A673 (cell line): ENCODE data around the gene ABCG1. TPM values are rescaled to one million over a fixed set of nuclear protein-coding genes. Genes with fewer than 3 reads are reported as not detected.

Source experiments
- BruUV-seq: library from RNA; stranded (reverse); fragments of 400-500 nt; replicated peaks from 2 replicates; lab custom pipeline; 2021; lab: Mats Ljungman, UMichigan
- CTCF ChIA-PET: fragments of 300-600 bp; sonication (Branson Sonifier 250); formaldehyde crosslinking; loops from one replicate; lab custom pipeline; 2022; ENCODE audit warnings: antibody characterized with exemption; lab: Charles Lee
- POLR2A ChIA-PET: fragments of 300-600 bp; sonication (Branson Sonifier 250); formaldehyde crosslinking; loops from one replicate; lab custom pipeline; 2022; ENCODE audit warnings: antibody characterized with exemption; ENCODE audit not compliant: low non-redundant PET; lab: Charles Lee
- DNase-seq: peaks from one replicate; pipeline ENCODE4 v3.0.0-alpha.2; 2015; ENCODE audit warnings: low spot score
- H3K27ac ChIP-seq: fragments of 200-600 bp; sonication (generic); 2 replicates; pipeline ENCODE4 v1.5.1; 2016; ENCODE audit warnings: mixed run types, low read depth, mild to moderate bottlenecking, mixed read lengths, antibody characterized with exemption, low read length; ENCODE audit not compliant: poor library complexity, severe bottlenecking
- H3K27me3 ChIP-seq: fragments of 200-600 bp; sonication (generic); replicated peaks from 2 replicates; pipeline ENCODE4 v1.6.1; 2017; ENCODE audit warnings: mixed run types, low read depth, mild to moderate bottlenecking, mixed read lengths, antibody characterized with exemption, low read length; ENCODE audit not compliant: insufficient read depth, poor library complexity
- H3K36me3 ChIP-seq: fragments of 200-600 bp; sonication (generic); 2 replicates; pipeline ENCODE4 v1.6.1; 2016; ENCODE audit warnings: mixed run types, mild to moderate bottlenecking, mixed read lengths, antibody characterized with exemption, low read length; ENCODE audit not compliant: insufficient read depth, poor library complexity, severe bottlenecking
- H3K4me1 ChIP-seq: fragments of 200-600 bp; sonication (generic); 2 replicates; pipeline ENCODE4 v1.6.1; 2017; ENCODE audit warnings: mixed run types, mild to moderate bottlenecking, mixed read lengths, antibody characterized with exemption, low read length; ENCODE audit not compliant: insufficient read depth, poor library complexity, severe bottlenecking
- H3K4me3 ChIP-seq: fragments of 200-600 bp; sonication (generic); 2 replicates; pipeline ENCODE4 v1.5.1; 2016; ENCODE audit warnings: low read depth, mixed run types, mild to moderate bottlenecking, mixed read lengths, low read length; ENCODE audit not compliant: poor library complexity, severe bottlenecking
- H3K9me3 ChIP-seq: fragments of 200-600 bp; sonication (generic); 2 replicates; pipeline ENCODE4 v1.6.1; 2016; ENCODE audit warnings: mixed run types, low read depth, mild to moderate bottlenecking, mixed read lengths, antibody characterized with exemption, low read length; ENCODE audit not compliant: poor library complexity, severe bottlenecking
- CTCF ChIP-seq: fragments of 300-800, 200-600 bp; sonication (generic); conservative IDR thresholded peaks from 2 replicates; pipeline ENCODE4 v1.5.1; 2017; ENCODE audit warnings: low read depth, mild to moderate bottlenecking, antibody characterized with exemption, low read length, moderate library complexity, mixed read lengths
- EZH2 ChIP-seq: fragments of 200-600 bp; sonication (generic); IDR thresholded peaks from 2 replicates; pipeline ENCODE4 v1.6.1; 2017; ENCODE audit warnings: borderline replicate concordance, low read depth, mild to moderate bottlenecking, mixed read lengths, antibody characterized with exemption, low read length; ENCODE audit not compliant: poor library complexity, severe bottlenecking
- intact Hi-C: fragments of 100-400 bp; cut with micrococcal nuclease; formaldehyde crosslinking; loops from one replicate; pipeline ENCODE4 v1.10.0; 2022; ENCODE audit not compliant: unreplicated experiment
- total RNA-seq: library from RNA; stranded (reverse); gene quantifications from 2 replicates; pipeline ENCODE4 v1.2.3, GENCODE V29; 2021

Gene ABCG1
- total RNA-seq, 1 experiment from 2014 or later, result 3.4 TPM

- H3K4me3 ChIP-seq, result no peak overlapping the region
- CTCF ChIA-PET, result no interaction called here
- no TSS peak for BruUV-seq
Observed at GRCh38 chr21:42300956-42301355, 82.0 kb downstream of the ABCG1 start.

GRCh38 chr21:42301371-42302075 is 82.6 kb downstream of the ABCG1 start:
- CTCF ChIA-PET, result no interaction called here
- intact Hi-C loops, result no loop called here
- no peak for DNase-seq
- no TSS peak for BruUV-seq
- Histone ChIP-seq H3K27me3 (no peaks in the 10 kb centered on the region), H3K4me3 (no peak overlapping the region), H3K9me3 (no peaks in the 10 kb centered on the region), H3K4me1 (no peaks in the 10 kb centered on the region), H3K27ac (no peak overlapping the region), H3K36me3 (no peaks in the 10 kb centered on the region)
- POLR2A ChIA-PET, result no interaction called here
- no peak for TF ChIP-seq CTCF
- TF ChIP-seq EZH2, result no peak

More at GRCh38 chr21:42300956-42301355, 82.0 kb downstream of the ABCG1 start:
- no peaks in the 10 kb centered on the region for H3K4me1 ChIP-seq
- POLR2A ChIA-PET, result no interaction called here
- H3K27ac ChIP-seq, result no peak overlapping the region
- H3K9me3 ChIP-seq, result no peaks in the 10 kb centered on the region
- H3K36me3 ChIP-seq, result no peaks in the 10 kb centered on the region
- H3K27me3 ChIP-seq, result no peaks in the 10 kb centered on the region
- TF ChIP-seq CTCF, result no peak
- TF ChIP-seq EZH2, result no peak
- intact Hi-C loops, result no loop called here
- DNase-seq, result no peak

- intact Hi-C loops, result no loop called here
- Histone ChIP-seq H3K27ac (no peak overlapping the region), H3K4me3 (no peak overlapping the region), H3K27me3 (no peaks in the 10 kb centered on the region), H3K9me3 (no peaks in the 10 kb centered on the region), H3K4me1 (no peaks in the 10 kb centered on the region), H3K36me3 (no peaks in the 10 kb centered on the region)
- TF ChIP-seq EZH2 (no peak), CTCF (no peak)
- ChIA-PET POLR2A (no interaction called here), CTCF (no interaction called here)
- DNase-seq, result no peak
- no TSS peak for BruUV-seq
Observed at GRCh38 chr21:42302076-42302650, 83.2 kb downstream of the ABCG1 start.
